K562 (cell line): Measurements from ENCODE around the gene TRIM43. TPM values are rescaled to one million over a fixed set of nuclear protein-coding genes. Genes with fewer than 3 reads are reported as not detected.
"Not testable (repeated sequence)": the region's sequence is repeated elsewhere in the genome, so short reads cannot be mapped to it uniquely, and the experiment has no call there.

Experiments used
- ATAC-seq: fragments of 200-7000 bp; cut with Tn5 transposase; 3 replicates; pipeline ENCODE4 v1.9.1; 2020; ENCODE audit warnings: moderate library complexity
- BruUV-seq: library from RNA; stranded (reverse); fragments of 400-500 nt; replicated peaks from 2 replicates; lab custom pipeline; 2021; lab: Mats Ljungman, UMichigan
- CTCF ChIA-PET: fragments of 300-600 bp; formaldehyde crosslinking; extraction: SDS; loops from one replicate; lab custom pipeline; 2021; ENCODE audit warnings: low intra/inter-chr PET ratio; lab: Yijun Ruan, JAX
- POLR2A ChIA-PET: fragments of 300-600, 350-650 bp; sonication (Branson Sonifier 250); formaldehyde crosslinking; extraction: SDS; loops from one replicate; lab custom pipeline; 2021; ENCODE audit warnings: antibody characterized with exemption, inconsistent platforms; lab: Yijun Ruan, JAX
- DNase-seq, 4 experiments: peaks; one replicate each; pipeline versions ENCODE4 v3.0.0 to v3.0.0-alpha.2; 2011 to 2018; ENCODE audit warnings: low spot score in 3 of 4, mixed read lengths in 3 of 4; ENCODE audit errors: extremely low read depth in 1 of 4
- FAIRE-seq: peaks from 2 replicates; lab custom pipeline; 2011; peaks lifted over from hg19 to GRCh38; lab: Jason Lieb, UNC
- H2AFZ ChIP-seq: 2 replicates; pipeline ENCODE4 v1.6.0; 2011; ENCODE audit warnings: low read depth, low read length, control low read depth, inconsistent platforms
- H3K27ac ChIP-seq: fragments of 200-600 bp; 3 replicates; pipeline ENCODE4 v1.8.0; 2011; ENCODE audit warnings: low read depth, mild to moderate bottlenecking, control low read depth, inconsistent platforms, low read length, moderate library complexity, mixed read lengths; ENCODE audit errors: extremely low read depth
- H3K27me3 ChIP-seq, 2 experiments: fragments of 300-600 bp in 1 of 2; 2 replicates in 1 of 2; 3 replicates in 1 of 2; pipeline versions ENCODE4 v1.6.0 to v1.8.0; 2011; ENCODE audit warnings: inconsistent platforms in 2 of 2, low read length in 2 of 2, mild to moderate bottlenecking in 1 of 2, mixed read lengths in 1 of 2, moderate library complexity in 1 of 2; ENCODE audit not compliant: control insufficient read depth in 2 of 2, insufficient read depth in 2 of 2
- H3K36me3 ChIP-seq: fragments of 300-600 bp; 3 replicates; pipeline ENCODE4 v1.8.0; 2011; ENCODE audit warnings: mild to moderate bottlenecking, low read length, inconsistent platforms; ENCODE audit not compliant: control insufficient read depth, insufficient read depth
- H3K4me1 ChIP-seq, 2 experiments: fragments of 200-600 bp in 1 of 2; replicated peaks in 1 of 2; 2 replicates in 1 of 2; 3 replicates in 1 of 2; pipeline versions ENCODE4 v1.5.1 to v1.8.0; 2011; ENCODE audit warnings: inconsistent platforms in 2 of 2, low read length in 2 of 2, mild to moderate bottlenecking in 1 of 2, mixed read lengths in 1 of 2, moderate library complexity in 1 of 2; ENCODE audit not compliant: control insufficient read depth in 2 of 2, insufficient read depth in 2 of 2
- H3K4me2 ChIP-seq: 2 replicates; pipeline ENCODE4 v1.6.1; 2011; ENCODE audit warnings: low read length, control low read depth, inconsistent platforms, mixed read lengths; ENCODE audit not compliant: insufficient read depth
- H3K4me3 ChIP-seq: fragments of 200-600 bp; sonication (generic), shearing (Covaris generic); 2 replicates; pipeline ENCODE4 v1.5.1; 2016; ENCODE audit warnings: control low read depth, inconsistent platforms
- H3K79me2 ChIP-seq: fragments of 200-600 bp; 3 replicates; pipeline ENCODE4 v1.8.0; 2011; ENCODE audit warnings: low read length, inconsistent platforms; ENCODE audit not compliant: control insufficient read depth, insufficient read depth
- H3K9ac ChIP-seq, 2 experiments: 2 replicates each; pipeline versions ENCODE4 v1.6.0 to v1.6.1; 2011; ENCODE audit warnings: low read depth in 2 of 2, low read length in 2 of 2, control low read depth in 1 of 2, inconsistent platforms in 1 of 2, mild to moderate bottlenecking in 1 of 2, mixed read lengths in 1 of 2; ENCODE audit not compliant: insufficient read depth in 1 of 2
- H3K9me1 ChIP-seq: one replicate; pipeline ENCODE4 v1.6.0; 2011; ENCODE audit warnings: inconsistent platforms, mild to moderate bottlenecking, low read length, moderate library complexity; ENCODE audit not compliant: control insufficient read depth, insufficient read depth
- H3K9me3 ChIP-seq: replicated peaks from 2 replicates; pipeline ENCODE4 v1.5.1; 2011; ENCODE audit warnings: low read depth, low read length, inconsistent platforms; ENCODE audit not compliant: control insufficient read depth, insufficient read depth
- H4K20me1 ChIP-seq: replicated peaks from 2 replicates; pipeline ENCODE4 v1.6.1; 2011; ENCODE audit warnings: low read length, inconsistent platforms, mixed read lengths; ENCODE audit not compliant: control insufficient read depth, insufficient read depth
- WGBS: fragments of 100-300 bp; shearing (Covaris generic); methylation state at CpG from one replicate; pipeline ENCODE4 v1.1.6; 2016; ENCODE audit warnings: low coverage, mixed read lengths; ENCODE audit not compliant: insufficient coverage; ENCODE audit errors: missing lambda C conversion rate; 5-methylcytosine and 5-hydroxymethylcytosine counted together
- in situ Hi-C: fragments of 300-500 bp; cut with MboI; formaldehyde crosslinking; loops from 4 replicates; pipeline ENCODE4 v1.15.0; 2018; ENCODE audit warnings: inconsistent platforms, mixed read lengths
- intact Hi-C: fragments of 100-400 bp; cut with micrococcal nuclease; formaldehyde crosslinking; loops from 2 replicates; pipeline ENCODE4 v1.14.2; 2022
- polyA plus RNA-seq, 8 experiments: library from polyadenylated mRNA; depleted of rRNA in 4 of 8; stranded (reverse) in 5 of 8; unstranded in 3 of 8; fragments of >200 nt; fragmentation: Nextera tagmentation in 2 of 8; fragmentation: Illumina TruSeq in 1 of 8; extraction: Ambion mirVana in 2 of 8; extraction: Trizol in 1 of 8; gene quantifications; 2 replicates each; pipeline versions ENCODE4 v1.2.1 to v1.2.3, GENCODE V29; 2011 to 2014; ENCODE audit warnings: inconsistent platforms in 1 of 8, missing spikeins in 1 of 8
- total RNA-seq, 7 experiments: library from RNA; depleted of rRNA in 6 of 7; stranded (reverse); fragments of >200 nt in 6 of 7; fragmentation: Illumina TruSeq in 2 of 7; extraction: Trizol in 2 of 7; gene quantifications; 2 replicates each; pipeline versions ENCODE4 v1.2.1 to v1.2.3, GENCODE V29; 2011 to 2021; ENCODE audit warnings: low replicate concordance in 1 of 7

The TRIM43 gene
- total and polyA plus RNA-seq, 9 of the 15 experiments (the other 6 are each of a cell fraction or from before 2014, with no cell fraction given), result not detected

GRCh38 chr2:95589777-95590536 is 1.8 kb upstream of the TRIM43 start:
- POLR2A ChIA-PET, result interaction anchor here (0.6 kb wide), 1 partner anchor 38 kb away, joined by 3 read pairs; no protein-coding TSS in a partner anchor
- H4K20me1 ChIP-seq, BruUV-seq, H3K9me1 ChIP-seq, H3K4me2 ChIP-seq, CTCF ChIA-PET, H3K79me2 ChIP-seq, intact Hi-C loops, H3K4me1 ChIP-seq, ATAC-seq, H3K9ac ChIP-seq, DNase-seq, H3K36me3 ChIP-seq, FAIRE-seq, H3K9me3 ChIP-seq, H3K27me3 ChIP-seq, H2AFZ ChIP-seq, H3K27ac ChIP-seq, H3K4me3 ChIP-seq: not testable (repeated sequence)
- WGBS, result 0% methylated on average over 4 of the region's 4 CpGs
- in situ Hi-C loops, result loop anchor here (10.0 kb wide), 1 partner anchor 1445 kb away; no protein-coding TSS in a partner anchor

- under 1% methylated on average over 13 of the region's 13 CpGs for WGBS
- H3K79me2 ChIP-seq, intact Hi-C loops, H4K20me1 ChIP-seq, H3K4me1 ChIP-seq, CTCF ChIA-PET, ATAC-seq, H3K27me3 ChIP-seq, H3K9me3 ChIP-seq, H3K36me3 ChIP-seq, FAIRE-seq, POLR2A ChIA-PET, BruUV-seq, H3K9me1 ChIP-seq, H3K9ac ChIP-seq, H3K27ac ChIP-seq, H3K4me2 ChIP-seq, H3K4me3 ChIP-seq, DNase-seq, H2AFZ ChIP-seq: not testable (repeated sequence)
- in situ Hi-C loops, result loop anchor here (10.0 kb wide), 1 partner anchor 1442 kb away; no protein-coding TSS in a partner anchor
These were observed 1.2 kb downstream of the TRIM43 start for GRCh38 chr2:95592973-95593372.

GRCh38 chr2:95595012-95595411 is 3.2 kb downstream of the TRIM43 start:
- BruUV-seq, result not testable (repeated sequence)
- WGBS, result 0% methylated on average over 1 of the region's 2 CpGs

More at GRCh38 chr2:95595012-95595411, 3.2 kb downstream of the TRIM43 start:
- H3K9me1 ChIP-seq, POLR2A ChIA-PET, H3K9ac ChIP-seq, H3K36me3 ChIP-seq, H2AFZ ChIP-seq, intact Hi-C loops, ATAC-seq, H3K4me2 ChIP-seq, H4K20me1 ChIP-seq, H3K79me2 ChIP-seq, H3K4me3 ChIP-seq, CTCF ChIA-PET, DNase-seq, H3K27ac ChIP-seq, H3K9me3 ChIP-seq, FAIRE-seq, H3K4me1 ChIP-seq, H3K27me3 ChIP-seq: not testable (repeated sequence)
- in situ Hi-C loops, result loop anchor here (10.0 kb wide), 1 partner anchor 1440 kb away; no protein-coding TSS in a partner anchor
